Measurements from ENCODE around the gene SSR1. TPM values are rescaled to one million over a fixed set of nuclear protein-coding genes. Genes with fewer than 3 reads are reported as not detected.

Gene SSR1
- total and polyA plus RNA-seq, 2 experiments from 2014 or later: 65.3 to 70.2 TPM

DNA sequence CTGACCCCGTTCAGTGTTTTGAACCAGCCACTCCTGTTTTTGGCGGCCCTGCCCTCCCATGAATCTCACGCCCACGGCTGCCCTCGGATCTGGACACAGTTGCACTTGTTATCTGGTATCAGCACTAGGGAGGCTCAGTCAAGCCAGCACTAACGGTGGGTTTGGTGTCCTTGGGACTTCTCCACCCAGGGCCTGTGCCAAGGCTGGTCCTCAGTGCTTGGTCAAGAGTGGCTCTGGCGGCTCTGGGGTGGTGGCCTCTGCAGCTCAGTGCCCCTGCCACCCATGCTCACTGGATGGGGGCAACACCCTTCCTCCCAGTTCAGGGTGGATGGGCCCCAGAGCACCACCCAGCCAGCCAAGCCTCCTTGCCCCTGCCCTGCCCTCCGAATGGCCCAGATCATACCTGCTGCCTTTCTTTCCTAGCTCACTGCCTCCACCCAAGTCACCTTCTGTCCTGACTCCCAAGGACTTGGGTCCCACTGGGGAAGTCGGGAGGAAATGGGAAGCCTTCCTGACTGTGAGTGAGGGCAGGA is 54.7 kb downstream of the SSR1 start (continued):
- TF ChIP-seq, protein P1, sequence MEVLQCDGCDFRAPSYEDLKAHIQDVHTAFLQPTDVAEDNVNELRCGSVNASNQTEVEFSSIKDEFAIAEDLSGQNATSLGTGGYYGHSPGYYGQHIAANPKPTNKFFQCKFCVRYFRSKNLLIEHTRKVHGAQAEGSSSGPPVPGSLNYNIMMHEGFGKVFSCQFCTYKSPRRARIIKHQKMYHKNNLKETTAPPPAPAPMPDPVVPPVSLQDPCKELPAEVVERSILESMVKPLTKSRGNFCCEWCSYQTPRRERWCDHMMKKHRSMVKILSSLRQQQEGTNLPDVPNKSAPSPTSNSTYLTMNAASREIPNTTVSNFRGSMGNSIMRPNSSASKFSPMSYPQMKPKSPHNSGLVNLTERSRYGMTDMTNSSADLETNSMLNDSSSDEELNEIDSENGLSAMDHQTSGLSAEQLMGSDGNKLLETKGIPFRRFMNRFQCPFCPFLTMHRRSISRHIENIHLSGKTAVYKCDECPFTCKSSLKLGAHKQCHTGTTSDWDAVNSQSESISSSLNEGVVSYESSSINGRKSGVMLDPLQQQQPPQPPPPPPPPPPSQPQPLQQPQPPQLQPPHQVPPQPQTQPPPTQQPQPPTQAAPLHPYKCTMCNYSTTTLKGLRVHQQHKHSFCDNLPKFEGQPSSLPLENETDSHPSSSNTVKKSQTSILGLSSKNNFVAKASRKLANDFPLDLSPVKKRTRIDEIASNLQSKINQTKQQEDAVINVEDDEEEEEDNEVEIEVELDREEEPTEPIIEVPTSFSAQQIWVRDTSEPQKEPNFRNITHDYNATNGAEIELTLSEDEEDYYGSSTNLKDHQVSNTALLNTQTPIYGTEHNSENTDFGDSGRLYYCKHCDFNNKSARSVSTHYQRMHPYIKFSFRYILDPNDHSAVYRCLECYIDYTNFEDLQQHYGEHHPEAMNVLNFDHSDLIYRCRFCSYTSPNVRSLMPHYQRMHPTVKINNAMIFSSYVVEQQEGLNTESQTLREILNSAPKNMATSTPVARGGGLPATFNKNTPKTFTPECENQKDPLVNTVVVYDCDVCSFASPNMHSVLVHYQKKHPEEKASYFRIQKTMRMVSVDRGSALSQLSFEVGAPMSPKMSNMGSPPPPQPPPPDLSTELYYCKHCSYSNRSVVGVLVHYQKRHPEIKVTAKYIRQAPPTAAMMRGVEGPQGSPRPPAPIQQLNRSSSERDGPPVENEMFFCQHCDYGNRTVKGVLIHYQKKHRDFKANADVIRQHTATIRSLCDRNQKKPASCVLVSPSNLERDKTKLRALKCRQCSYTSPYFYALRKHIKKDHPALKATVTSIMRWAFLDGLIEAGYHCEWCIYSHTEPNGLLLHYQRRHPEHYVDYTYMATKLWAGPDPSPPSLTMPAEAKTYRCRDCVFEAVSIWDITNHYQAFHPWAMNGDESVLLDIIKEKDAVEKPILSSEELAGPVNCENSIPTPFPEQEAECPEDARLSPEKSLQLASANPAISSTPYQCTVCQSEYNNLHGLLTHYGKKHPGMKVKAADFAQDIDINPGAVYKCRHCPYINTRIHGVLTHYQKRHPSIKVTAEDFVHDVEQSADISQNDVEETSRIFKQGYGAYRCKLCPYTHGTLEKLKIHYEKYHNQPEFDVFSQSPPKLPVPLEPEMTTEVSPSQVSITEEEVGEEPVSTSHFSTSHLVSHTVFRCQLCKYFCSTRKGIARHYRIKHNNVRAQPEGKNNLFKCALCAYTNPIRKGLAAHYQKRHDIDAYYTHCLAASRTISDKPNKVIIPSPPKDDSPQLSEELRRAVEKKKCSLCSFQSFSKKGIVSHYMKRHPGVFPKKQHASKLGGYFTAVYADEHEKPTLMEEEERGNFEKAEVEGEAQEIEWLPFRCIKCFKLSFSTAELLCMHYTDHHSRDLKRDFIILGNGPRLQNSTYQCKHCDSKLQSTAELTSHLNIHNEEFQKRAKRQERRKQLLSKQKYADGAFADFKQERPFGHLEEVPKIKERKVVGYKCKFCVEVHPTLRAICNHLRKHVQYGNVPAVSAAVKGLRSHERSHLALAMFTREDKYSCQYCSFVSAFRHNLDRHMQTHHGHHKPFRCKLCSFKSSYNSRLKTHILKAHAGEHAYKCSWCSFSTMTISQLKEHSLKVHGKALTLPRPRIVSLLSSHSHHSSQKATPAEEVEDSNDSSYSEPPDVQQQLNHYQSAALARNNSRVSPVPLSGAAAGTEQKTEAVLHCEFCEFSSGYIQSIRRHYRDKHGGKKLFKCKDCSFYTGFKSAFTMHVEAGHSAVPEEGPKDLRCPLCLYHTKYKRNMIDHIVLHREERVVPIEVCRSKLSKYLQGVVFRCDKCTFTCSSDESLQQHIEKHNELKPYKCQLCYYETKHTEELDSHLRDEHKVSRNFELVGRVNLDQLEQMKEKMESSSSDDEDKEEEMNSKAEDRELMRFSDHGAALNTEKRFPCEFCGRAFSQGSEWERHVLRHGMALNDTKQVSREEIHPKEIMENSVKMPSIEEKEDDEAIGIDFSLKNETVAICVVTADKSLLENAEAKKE (CRISPR knock-in tag; IDR thresholded peaks at IDR 0.05): no peak
- TF ChIP-seq STAT1 (IDR thresholded peaks at IDR 0.05; ENCODE audit: unreplicated experiment): no peak
- no peak for TF ChIP-seq CREB1 (CRISPR knock-in tag; IDR thresholded peaks at IDR 0.05; ENCODE audit: low read depth)
- TF ChIP-seq, protein P2, sequence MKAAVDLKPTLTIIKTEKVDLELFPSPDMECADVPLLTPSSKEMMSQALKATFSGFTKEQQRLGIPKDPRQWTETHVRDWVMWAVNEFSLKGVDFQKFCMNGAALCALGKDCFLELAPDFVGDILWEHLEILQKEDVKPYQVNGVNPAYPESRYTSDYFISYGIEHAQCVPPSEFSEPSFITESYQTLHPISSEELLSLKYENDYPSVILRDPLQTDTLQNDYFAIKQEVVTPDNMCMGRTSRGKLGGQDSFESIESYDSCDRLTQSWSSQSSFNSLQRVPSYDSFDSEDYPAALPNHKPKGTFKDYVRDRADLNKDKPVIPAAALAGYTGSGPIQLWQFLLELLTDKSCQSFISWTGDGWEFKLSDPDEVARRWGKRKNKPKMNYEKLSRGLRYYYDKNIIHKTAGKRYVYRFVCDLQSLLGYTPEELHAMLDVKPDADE (IDR thresholded peaks at IDR 0.05): no peak
- no peak for TF ChIP-seq NANOG (IDR thresholded peaks at IDR 0.05; ENCODE audit: borderline replicate concordance)
- no peak for TF ChIP-seq ZNF114 (CRISPR knock-in tag; IDR thresholded peaks at IDR 0.05)
- no peak for TF ChIP-seq JUNB (IDR thresholded peaks at IDR 0.05; ENCODE audit: unreplicated experiment)
- TF ChIP-seq ZNF331 (CRISPR knock-in tag; IDR thresholded peaks at IDR 0.05; ENCODE audit: low read depth): no peak
- TF ChIP-seq, protein P3, sequence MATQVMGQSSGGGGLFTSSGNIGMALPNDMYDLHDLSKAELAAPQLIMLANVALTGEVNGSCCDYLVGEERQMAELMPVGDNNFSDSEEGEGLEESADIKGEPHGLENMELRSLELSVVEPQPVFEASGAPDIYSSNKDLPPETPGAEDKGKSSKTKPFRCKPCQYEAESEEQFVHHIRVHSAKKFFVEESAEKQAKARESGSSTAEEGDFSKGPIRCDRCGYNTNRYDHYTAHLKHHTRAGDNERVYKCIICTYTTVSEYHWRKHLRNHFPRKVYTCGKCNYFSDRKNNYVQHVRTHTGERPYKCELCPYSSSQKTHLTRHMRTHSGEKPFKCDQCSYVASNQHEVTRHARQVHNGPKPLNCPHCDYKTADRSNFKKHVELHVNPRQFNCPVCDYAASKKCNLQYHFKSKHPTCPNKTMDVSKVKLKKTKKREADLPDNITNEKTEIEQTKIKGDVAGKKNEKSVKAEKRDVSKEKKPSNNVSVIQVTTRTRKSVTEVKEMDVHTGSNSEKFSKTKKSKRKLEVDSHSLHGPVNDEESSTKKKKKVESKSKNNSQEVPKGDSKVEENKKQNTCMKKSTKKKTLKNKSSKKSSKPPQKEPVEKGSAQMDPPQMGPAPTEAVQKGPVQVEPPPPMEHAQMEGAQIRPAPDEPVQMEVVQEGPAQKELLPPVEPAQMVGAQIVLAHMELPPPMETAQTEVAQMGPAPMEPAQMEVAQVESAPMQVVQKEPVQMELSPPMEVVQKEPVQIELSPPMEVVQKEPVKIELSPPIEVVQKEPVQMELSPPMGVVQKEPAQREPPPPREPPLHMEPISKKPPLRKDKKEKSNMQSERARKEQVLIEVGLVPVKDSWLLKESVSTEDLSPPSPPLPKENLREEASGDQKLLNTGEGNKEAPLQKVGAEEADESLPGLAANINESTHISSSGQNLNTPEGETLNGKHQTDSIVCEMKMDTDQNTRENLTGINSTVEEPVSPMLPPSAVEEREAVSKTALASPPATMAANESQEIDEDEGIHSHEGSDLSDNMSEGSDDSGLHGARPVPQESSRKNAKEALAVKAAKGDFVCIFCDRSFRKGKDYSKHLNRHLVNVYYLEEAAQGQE (IDR thresholded peaks at IDR 0.05; ENCODE audit: unreplicated experiment): no peak
- no peak for TF ChIP-seq EZH2 (IDR thresholded peaks at IDR 0.05; ENCODE audit: low read depth, unreplicated experiment)
- no peak for TF ChIP-seq POLR2AphosphoS5 (IDR thresholded peaks at IDR 0.05; ENCODE audit: low read depth)
